Loucy (cell line): ENCODE measurements around the gene LSP1.
A peak's percentile ranks its signal among the peaks of the same experiment; 100 is the strongest.

Source experiments
- EZH2phosphoT487 ChIP-seq: fragments of 200-600 bp; IDR thresholded peaks from 2 replicates; pipeline ENCODE4 v1.6.1; 2018; ENCODE audit warnings: antibody characterized with exemption, mild to moderate bottlenecking, moderate library complexity, borderline replicate concordance
- TF ChIP-seq, protein P1 (sequence below): fragments of 200-600 bp; sonication (generic); conservative IDR thresholded peaks from 2 replicates; pipeline ENCODE4 v1.5.1; 2014; ENCODE audit warnings: mild to moderate bottlenecking, antibody characterized with exemption, low read length

DNA sequence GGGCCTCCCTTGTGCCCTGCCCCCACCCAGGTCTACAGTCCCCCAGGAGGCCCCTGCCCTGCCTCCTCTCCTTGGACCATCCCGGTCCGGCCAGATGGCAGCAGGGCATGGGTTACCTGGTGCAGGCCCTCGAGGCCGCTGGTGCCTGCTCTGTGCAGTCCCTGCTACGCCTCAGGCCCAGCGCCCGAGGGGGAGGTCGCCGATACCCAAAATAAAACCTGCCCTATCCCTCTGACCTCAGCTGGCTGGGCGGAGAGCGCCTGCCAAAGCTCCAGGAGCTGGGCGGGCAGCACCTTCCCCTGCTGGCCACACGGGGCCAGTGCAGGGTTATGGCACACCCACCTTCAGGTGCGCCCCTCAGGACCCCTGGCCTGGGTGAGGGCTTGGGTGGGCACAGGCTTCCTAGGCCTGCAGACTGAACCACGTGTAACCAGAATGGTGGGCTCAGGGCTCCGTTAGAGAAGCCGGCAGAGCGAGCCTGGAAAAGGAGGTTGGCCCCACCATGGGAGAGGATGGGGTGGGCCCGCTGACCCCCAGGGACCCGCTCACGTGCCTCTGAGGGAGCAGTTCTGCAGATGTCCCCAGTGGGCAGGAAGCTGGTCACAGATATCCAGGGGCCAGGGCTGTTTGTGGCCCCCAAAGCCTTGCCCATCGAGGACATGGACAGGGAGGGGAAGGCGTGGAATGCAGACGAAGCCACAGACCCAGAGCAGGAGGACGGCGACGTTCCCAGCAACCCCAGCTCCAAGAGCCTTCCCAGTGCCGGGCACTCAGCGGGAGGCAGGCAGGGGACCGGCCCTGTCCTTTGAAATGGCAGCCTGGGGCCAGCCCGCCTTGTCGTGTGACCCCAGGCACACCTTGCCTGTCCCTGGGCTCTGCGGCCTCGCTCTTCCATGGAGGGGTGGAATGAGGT, 64.9 kb downstream of the LSP1 start:
- TF ChIP-seq EZH2phosphoT487: no peak
- TF ChIP-seq, protein P1, sequence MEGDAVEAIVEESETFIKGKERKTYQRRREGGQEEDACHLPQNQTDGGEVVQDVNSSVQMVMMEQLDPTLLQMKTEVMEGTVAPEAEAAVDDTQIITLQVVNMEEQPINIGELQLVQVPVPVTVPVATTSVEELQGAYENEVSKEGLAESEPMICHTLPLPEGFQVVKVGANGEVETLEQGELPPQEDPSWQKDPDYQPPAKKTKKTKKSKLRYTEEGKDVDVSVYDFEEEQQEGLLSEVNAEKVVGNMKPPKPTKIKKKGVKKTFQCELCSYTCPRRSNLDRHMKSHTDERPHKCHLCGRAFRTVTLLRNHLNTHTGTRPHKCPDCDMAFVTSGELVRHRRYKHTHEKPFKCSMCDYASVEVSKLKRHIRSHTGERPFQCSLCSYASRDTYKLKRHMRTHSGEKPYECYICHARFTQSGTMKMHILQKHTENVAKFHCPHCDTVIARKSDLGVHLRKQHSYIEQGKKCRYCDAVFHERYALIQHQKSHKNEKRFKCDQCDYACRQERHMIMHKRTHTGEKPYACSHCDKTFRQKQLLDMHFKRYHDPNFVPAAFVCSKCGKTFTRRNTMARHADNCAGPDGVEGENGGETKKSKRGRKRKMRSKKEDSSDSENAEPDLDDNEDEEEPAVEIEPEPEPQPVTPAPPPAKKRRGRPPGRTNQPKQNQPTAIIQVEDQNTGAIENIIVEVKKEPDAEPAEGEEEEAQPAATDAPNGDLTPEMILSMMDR: peak; percentile 56
